Vagina (tissue), 2 donors: ENCODE data around the gene SVIL. TPM values are rescaled to one million over a fixed set of nuclear protein-coding genes. Genes with fewer than 3 reads are reported as not detected.

Experiments used
- DNase-seq, 2 donors: peaks; one replicate each; pipeline ENCODE4 v3.0.0-alpha.2; 2017; ENCODE audit errors: extremely low spot score in 2 of 2
- H3K27ac ChIP-seq: fragments of 200-600 bp; sonication (generic); one replicate; pipeline ENCODE4 v1.5.1; 2019
- H3K27me3 ChIP-seq: fragments of 200-600 bp; sonication (generic); one replicate; pipeline ENCODE4 v1.5.1; 2019
- H3K36me3 ChIP-seq, 2 donors: fragments of 200-600 bp; sonication (generic); one replicate each; pipeline ENCODE4 v1.5.1; 2017 to 2019
- H3K4me1 ChIP-seq: fragments of 200-600 bp; sonication (generic); one replicate; pipeline ENCODE4 v1.5.1; 2019
- H3K4me3 ChIP-seq, 2 donors: fragments of 200-600 bp; sonication (generic); 1 replicate in 1 of 2; 2 replicates in 1 of 2; pipeline ENCODE4 v1.5.1; 2016 to 2019
- H3K9me3 ChIP-seq: fragments of 200-600 bp; sonication (generic); one replicate; pipeline ENCODE4 v1.5.1; 2019
- CTCF ChIP-seq, 3 experiments: fragments of 450-650 bp in 2 of 3; fragments of 200-600 bp in 1 of 3; sonication (generic) in 1 of 3; IDR thresholded peaks; one replicate each; pipeline ENCODE4 v1.5.1; 2017 to 2019; ENCODE audit warnings: antibody characterized with exemption in 3 of 3, mild to moderate bottlenecking in 2 of 3, moderate library complexity in 2 of 3
- POLR2A ChIP-seq, 2 donors: fragments of 450-650 bp; IDR thresholded peaks; one replicate each; pipeline ENCODE4 v1.6.1; 2017; ENCODE audit warnings: antibody characterized with exemption in 2 of 2, mild to moderate bottlenecking in 2 of 2, moderate library complexity in 2 of 2
- POLR2AphosphoS5 ChIP-seq, 2 donors: sonication (generic); formaldehyde crosslinking; IDR thresholded peaks; one replicate each; pipeline ENCODE4 v1.9.0; 2017; ENCODE audit warnings: antibody characterized with exemption in 2 of 2, mild to moderate bottlenecking in 2 of 2, low read depth in 1 of 2; ENCODE audit not compliant: insufficient read depth in 1 of 2
- intact Hi-C: fragments of 100-400 bp; cut with DNase I; formaldehyde crosslinking; loops from one replicate; pipeline ENCODE4 v1.15.1; 2023
- total RNA-seq: library from RNA; depleted of rRNA; stranded (reverse); fragments of >200 nt; gene quantifications from one replicate; pipeline ENCODE4 v1.2.3, GENCODE V29; 2016

Gene SVIL
- total RNA-seq, 1 donor from 2014 or later = 111 TPM

- Histone ChIP-seq H3K9me3 (no peaks in the 10 kb centered on the region), H3K4me3 (no peak overlapping the region), H3K27me3 (no peaks in the 10 kb centered on the region), H3K36me3 (peaks cover 4 to 15% of the 10 kb centered on the region in 2 donors), H3K27ac (no peak overlapping the region), H3K4me1 (peaks cover 13% of the 10 kb centered on the region)
- no peak for DNase-seq
- TF ChIP-seq POLR2A (IDR thresholded peaks at IDR 0.05) (no peak), POLR2AphosphoS5 (IDR thresholded peaks at IDR 0.05; ENCODE audit: insufficient read depth in 1 of 2, low read depth in 1 of 2) (no peak), CTCF (IDR thresholded peaks at IDR 0.05) (no peak)
- intact Hi-C loops = no loop called here
Measured at GRCh38 chr10:29546773-29547313, 87.9 kb downstream of the SVIL start.

GRCh38 chr10:29545122-29545521 lies 89.6 kb downstream of the SVIL start:
- H3K36me3 ChIP-seq = peaks cover 0 to 2% of the 10 kb centered on the region in 2 donors
- H3K4me3 ChIP-seq = no peak overlapping the region
- DNase-seq = no peak
- no peak overlapping the region for H3K27ac ChIP-seq
- peaks cover 17% of the 10 kb centered on the region for H3K4me1 ChIP-seq
- TF ChIP-seq CTCF (IDR thresholded peaks at IDR 0.05) (no peak), POLR2AphosphoS5 (IDR thresholded peaks at IDR 0.05; ENCODE audit: insufficient read depth in 1 of 2, low read depth in 1 of 2) (no peak), POLR2A (IDR thresholded peaks at IDR 0.05) (no peak)
- no peaks in the 10 kb centered on the region for H3K27me3 ChIP-seq
- no peaks in the 10 kb centered on the region for H3K9me3 ChIP-seq
- intact Hi-C loops = no loop called here

GRCh38 chr10:29543715-29544114 lies 91.1 kb downstream of the SVIL start:
- DNase-seq = no peak
- no peak overlapping the region for H3K27ac ChIP-seq
- no peaks in the 10 kb centered on the region for H3K36me3 ChIP-seq
- peaks cover 29% of the 10 kb centered on the region for H3K4me1 ChIP-seq
- H3K9me3 ChIP-seq = no peaks in the 10 kb centered on the region
- H3K27me3 ChIP-seq = no peaks in the 10 kb centered on the region
- intact Hi-C loops = no loop called here
- TF ChIP-seq POLR2AphosphoS5 (IDR thresholded peaks at IDR 0.05; ENCODE audit: insufficient read depth in 1 of 2, low read depth in 1 of 2) = no peak
- TF ChIP-seq POLR2A (IDR thresholded peaks at IDR 0.05) = no peak
- no peak for TF ChIP-seq CTCF (IDR thresholded peaks at IDR 0.05)
- no peak overlapping the region for H3K4me3 ChIP-seq

GRCh38 chr10:29542723-29543122 lies 92.0 kb downstream of the SVIL start:
- H3K9me3 ChIP-seq = no peaks in the 10 kb centered on the region
- TF ChIP-seq POLR2A (IDR thresholded peaks at IDR 0.05) = no peak
- no peak for TF ChIP-seq CTCF (IDR thresholded peaks at IDR 0.05)
- no peak for TF ChIP-seq POLR2AphosphoS5 (IDR thresholded peaks at IDR 0.05; ENCODE audit: insufficient read depth in 1 of 2, low read depth in 1 of 2)
- no peaks in the 10 kb centered on the region for H3K27me3 ChIP-seq
- no peaks in the 10 kb centered on the region for H3K36me3 ChIP-seq
- intact Hi-C loops = no loop called here
- DNase-seq = no peak
- peaks cover 37% of the 10 kb centered on the region for H3K4me1 ChIP-seq
- H3K4me3 ChIP-seq = no peak overlapping the region
- H3K27ac ChIP-seq = no peak overlapping the region

GRCh38 chr10:29541422-29542210 lies 93.2 kb downstream of the SVIL start:
- peaks cover 31% of the 10 kb centered on the region for H3K4me1 ChIP-seq
- no peaks in the 10 kb centered on the region for H3K9me3 ChIP-seq
- intact Hi-C loops = no loop called here
- DNase-seq = no peak
- H3K27ac ChIP-seq = no peak overlapping the region
- no peaks in the 10 kb centered on the region for H3K27me3 ChIP-seq
- TF ChIP-seq POLR2AphosphoS5 (IDR thresholded peaks at IDR 0.05; ENCODE audit: insufficient read depth in 1 of 2, low read depth in 1 of 2) (no peak), CTCF (IDR thresholded peaks at IDR 0.05) (no peak), POLR2A (IDR thresholded peaks at IDR 0.05) (no peak)
- no peak overlapping the region for H3K4me3 ChIP-seq
- H3K36me3 ChIP-seq = no peaks in the 10 kb centered on the region
